ENCODE measurements around the gene NCS1. TPM values are rescaled to one million over a fixed set of nuclear protein-coding genes. Genes with fewer than 3 reads are reported as not detected.

NCS1 gene
- total and polyA plus RNA-seq, 5 donors, result 9.3 to 46.9 (median 18.1) TPM

- Histone ChIP-seq H3K27ac (ENCODE audit: low read length) (no peak overlapping the region), H3K4me1 (ENCODE audit: control insufficient read depth, insufficient read depth, low read length) (peaks cover 9% of the 10 kb centered on the region), H3K27me3 (ENCODE audit: control insufficient read depth, insufficient read depth) (no peaks in the 10 kb centered on the region), H3K4me3 (ENCODE audit: low read length) (no peak overlapping the region), H3K9me3 (ENCODE audit: control insufficient read depth, low read length) (no peaks in the 10 kb centered on the region)
- WGBS, result 31% methylated on average over 5 of the region's 5 CpGs
- DNase-seq (peak in 2 of 3 donors; percentile 70 to 75), ATAC-seq (no peak)
- intact Hi-C loops (cut with DNase I), result no loop called here
These were observed 24.4 kb downstream of the NCS1 start for GRCh38 chr9:130196643-130197042.

DNA sequence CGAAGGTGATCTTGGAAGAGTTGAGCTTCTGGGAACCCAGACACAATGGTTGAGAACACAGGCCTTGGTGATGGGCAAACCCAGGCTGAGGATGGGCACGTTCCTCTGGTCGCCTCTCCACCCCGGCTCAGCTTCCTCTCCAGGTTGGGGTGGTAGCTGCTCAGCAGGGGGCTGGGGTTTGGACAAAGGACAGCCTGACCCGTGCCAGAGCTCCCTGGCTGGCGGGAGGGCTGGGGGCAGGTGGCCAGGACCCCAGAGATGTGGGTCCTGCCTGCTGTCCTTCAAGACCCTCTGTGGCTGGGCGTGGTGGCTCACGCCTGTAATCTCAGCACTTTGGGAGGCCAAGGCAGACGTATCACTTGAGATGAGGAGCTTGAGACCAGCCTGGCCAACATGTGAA is 25.2 kb downstream of the NCS1 start:
- WGBS, result 94% methylated on average over 9 of the region's 9 CpGs
- no peak overlapping the region for H3K27ac ChIP-seq (ENCODE audit: low read length)
- intact Hi-C loops (cut with DNase I), result no loop called here

GRCh38 chr9:130197888-130198287 is 25.7 kb downstream of the NCS1 start:
- Histone ChIP-seq H3K9me3 (ENCODE audit: control insufficient read depth, low read length) (no peaks in the 10 kb centered on the region), H3K4me1 (ENCODE audit: control insufficient read depth, insufficient read depth, low read length) (peaks cover 9% of the 10 kb centered on the region), H3K27me3 (ENCODE audit: control insufficient read depth, insufficient read depth) (no peaks in the 10 kb centered on the region), H3K27ac (ENCODE audit: low read length) (no peak overlapping the region), H3K4me3 (ENCODE audit: low read length) (no peak overlapping the region)
- DNase-seq, result peak in 1 of 3 donors; percentile 41
- WGBS, result 75% methylated on average over 4 of the region's 4 CpGs
- ATAC-seq, result no peak
- intact Hi-C loops (cut with DNase I), result no loop called here

More for the DNA sequence above, 25.2 kb downstream of the NCS1 start:
- Histone ChIP-seq H3K4me1 (ENCODE audit: control insufficient read depth, insufficient read depth, low read length) (peaks cover 9% of the 10 kb centered on the region), H3K9me3 (ENCODE audit: control insufficient read depth, low read length) (no peaks in the 10 kb centered on the region), H3K4me3 (ENCODE audit: low read length) (no peak overlapping the region), H3K27me3 (ENCODE audit: control insufficient read depth, insufficient read depth) (no peaks in the 10 kb centered on the region)
- no peak for ATAC-seq
- peak in 1 of 3 donors; percentile 31 for DNase-seq

DNA sequence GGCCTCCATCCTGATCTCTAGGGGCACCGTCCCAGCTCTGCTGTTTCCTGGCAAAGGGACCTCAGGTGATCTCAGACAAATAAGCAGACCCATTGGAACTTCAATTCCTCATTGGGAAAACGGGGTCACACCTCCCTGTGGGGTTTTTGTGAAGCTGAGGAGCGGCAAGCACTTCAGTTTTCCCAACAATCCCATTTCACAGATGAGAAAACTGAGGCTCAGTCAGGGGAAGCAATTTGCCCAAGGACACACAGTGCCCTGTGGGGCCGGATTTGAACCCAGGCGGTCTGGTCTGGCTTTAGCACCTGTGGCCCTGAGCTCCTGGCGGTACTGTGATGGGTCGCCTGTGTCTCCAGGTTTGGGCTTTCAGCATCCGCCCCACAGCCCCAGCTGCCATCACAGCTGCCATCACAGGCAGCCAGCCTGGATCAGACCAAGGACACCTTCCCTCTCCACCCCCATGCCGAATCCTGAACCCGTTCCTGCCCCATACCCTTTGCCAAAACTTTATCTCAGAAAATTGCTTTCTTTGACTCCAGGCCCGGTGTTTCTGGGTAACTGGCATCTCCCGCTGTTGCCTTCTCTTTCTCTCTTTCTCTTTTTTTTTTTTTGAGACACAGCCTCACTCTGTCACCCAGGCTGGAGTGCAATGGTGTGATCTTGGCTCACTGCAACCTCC is 26.4 kb downstream of the NCS1 start:
- H3K4me3 ChIP-seq (ENCODE audit: low read length), result no peak overlapping the region
- 76% methylated on average over 12 of the region's 12 CpGs for WGBS
- no peak overlapping the region for H3K27ac ChIP-seq (ENCODE audit: low read length)
- no peaks in the 10 kb centered on the region for H3K27me3 ChIP-seq (ENCODE audit: control insufficient read depth, insufficient read depth)
- peaks cover 9% of the 10 kb centered on the region for H3K4me1 ChIP-seq (ENCODE audit: control insufficient read depth, insufficient read depth, low read length)
- no peaks in the 10 kb centered on the region for H3K9me3 ChIP-seq (ENCODE audit: control insufficient read depth, low read length)
- peak in 1 of 2 donors; percentile 47 for ATAC-seq
- intact Hi-C loops (cut with DNase I), result no loop called here
- DNase-seq, result peak in 1 of 3 donors; percentile 51

GRCh38 chr9:130199605-130200004 is 27.4 kb downstream of the NCS1 start:
- H3K9me3 ChIP-seq (ENCODE audit: control insufficient read depth, low read length), result no peaks in the 10 kb centered on the region
- intact Hi-C loops (cut with DNase I), result no loop called here
- peak in 1 of 2 donors; percentile 32 for ATAC-seq
- H3K27ac ChIP-seq (ENCODE audit: low read length), result peak overlapping the region; percentile 62
- H3K27me3 ChIP-seq (ENCODE audit: control insufficient read depth, insufficient read depth), result no peaks in the 10 kb centered on the region
- no peak overlapping the region for H3K4me3 ChIP-seq (ENCODE audit: low read length)
- peaks cover 9% of the 10 kb centered on the region for H3K4me1 ChIP-seq (ENCODE audit: control insufficient read depth, insufficient read depth, low read length)
- DNase-seq, result peak in 1 of 3 donors; percentile 55
- 58% methylated on average over 8 of the region's 8 CpGs for WGBS

GRCh38 chr9:130200038-130200849 is 28.0 kb downstream of the NCS1 start:
- Histone ChIP-seq H3K27me3 (ENCODE audit: control insufficient read depth, insufficient read depth) (no peaks in the 10 kb centered on the region), H3K9me3 (ENCODE audit: control insufficient read depth, low read length) (no peaks in the 10 kb centered on the region), H3K4me3 (ENCODE audit: low read length) (no peak overlapping the region), H3K4me1 (ENCODE audit: control insufficient read depth, insufficient read depth, low read length) (peaks cover 9% of the 10 kb centered on the region), H3K27ac (ENCODE audit: low read length) (no peak overlapping the region)
- WGBS, result 67% methylated on average over 17 of the region's 17 CpGs
- DNase-seq (peak in 1 of 3 donors; percentile 51), ATAC-seq (no peak)
- intact Hi-C loops (cut with DNase I), result no loop called here

DNA sequence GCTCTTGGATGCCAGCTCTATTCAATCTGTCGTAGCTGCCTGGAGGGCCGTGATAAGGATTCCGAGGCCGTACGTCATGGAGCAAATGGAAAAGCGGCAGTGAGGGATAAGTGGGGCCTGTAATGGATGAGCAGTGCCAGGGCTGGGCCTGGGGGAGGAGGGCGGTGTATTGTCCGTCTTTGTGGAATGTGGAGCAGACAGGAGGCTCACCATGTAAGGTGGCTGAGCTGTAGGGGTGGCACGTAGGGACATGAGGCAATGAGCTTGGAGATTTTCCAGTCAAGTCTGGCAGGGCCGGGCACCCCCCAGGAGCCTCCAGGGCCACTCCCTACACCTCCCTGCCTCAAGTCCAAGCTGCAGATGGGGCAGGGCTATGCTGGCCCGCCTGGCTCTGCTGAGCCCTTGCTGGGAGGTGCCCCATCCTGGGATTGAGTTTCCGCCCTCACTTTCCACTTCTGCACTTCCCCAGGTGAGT is 29.2 kb downstream of the NCS1 start:
- intact Hi-C loops (cut with DNase I), result no loop called here
- Histone ChIP-seq H3K4me3 (ENCODE audit: low read length) (no peak overlapping the region), H3K27me3 (ENCODE audit: control insufficient read depth, insufficient read depth) (no peaks in the 10 kb centered on the region), H3K27ac (ENCODE audit: low read length) (no peak overlapping the region), H3K9me3 (ENCODE audit: control insufficient read depth, low read length) (no peaks in the 10 kb centered on the region), H3K4me1 (ENCODE audit: control insufficient read depth, insufficient read depth, low read length) (peaks cover 8% of the 10 kb centered on the region)
- DNase-seq (peak in 1 of 3 donors; percentile 39), ATAC-seq (peak; percentile 6 to 72)
- 78% methylated on average over 12 of the region's 12 CpGs for WGBS

GRCh38 chr9:130201974-130202373 is 29.8 kb downstream of the NCS1 start:
- H3K27ac ChIP-seq (ENCODE audit: low read length), result no peak overlapping the region

GRCh38 chr9:130204341-130204740 is 32.1 kb downstream of the NCS1 start:
- Histone ChIP-seq H3K27me3 (ENCODE audit: control insufficient read depth, insufficient read depth) (no peaks in the 10 kb centered on the region), H3K4me1 (ENCODE audit: control insufficient read depth, insufficient read depth, low read length) (peaks cover 4% of the 10 kb centered on the region), H3K4me3 (ENCODE audit: low read length) (no peak overlapping the region), H3K9me3 (ENCODE audit: control insufficient read depth, low read length) (no peaks in the 10 kb centered on the region), H3K27ac (ENCODE audit: low read length) (no peak overlapping the region)
- DNase-seq (no peak), ATAC-seq (no peak)
- intact Hi-C loops (cut with DNase I), result no loop called here
- 98% methylated on average over 5 of the region's 5 CpGs for WGBS

More at GRCh38 chr9:130201974-130202373, 29.8 kb downstream of the NCS1 start:
- ATAC-seq (no peak), DNase-seq (peak in 2 of 3 donors; percentile 5 to 31)
- intact Hi-C loops (cut with DNase I), result no loop called here
- Histone ChIP-seq H3K27me3 (ENCODE audit: control insufficient read depth, insufficient read depth) (no peaks in the 10 kb centered on the region), H3K9me3 (ENCODE audit: control insufficient read depth, low read length) (no peaks in the 10 kb centered on the region), H3K4me3 (ENCODE audit: low read length) (no peak overlapping the region), H3K4me1 (ENCODE audit: control insufficient read depth, insufficient read depth, low read length) (peaks cover 8% of the 10 kb centered on the region)
- WGBS, result 88% methylated on average over 8 of the region's 8 CpGs

DNA sequence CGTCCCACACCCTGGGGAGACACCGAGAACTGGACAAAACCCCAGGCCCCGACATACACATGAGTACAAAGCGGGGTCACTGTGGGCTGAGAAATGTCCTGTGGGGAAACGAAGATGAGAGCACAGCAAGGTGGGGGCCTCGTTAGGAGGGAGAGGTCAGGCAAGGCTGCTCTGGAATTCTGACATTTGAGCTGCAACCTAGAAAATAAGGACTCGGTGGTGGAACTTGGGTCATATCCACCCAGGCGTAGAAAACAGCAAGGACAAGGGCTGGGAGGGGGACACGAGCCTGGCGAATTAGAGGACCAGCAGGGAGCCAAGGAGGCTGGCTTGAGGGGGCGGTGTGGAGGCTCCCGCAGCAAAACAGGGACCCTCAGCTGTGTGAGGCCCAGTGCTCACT is 32.8 kb downstream of the NCS1 start:
- 85% methylated on average over 12 of the region's 12 CpGs for WGBS
- ATAC-seq, result no peak
- H3K4me1 ChIP-seq (ENCODE audit: control insufficient read depth, insufficient read depth, low read length), result peaks cover under 1% of the 10 kb centered on the region
- DNase-seq, result peak in 2 of 3 donors; percentile 16 to 25
- H3K27ac ChIP-seq (ENCODE audit: low read length), result no peak overlapping the region
- intact Hi-C loops (cut with DNase I), result no loop called here
- H3K27me3 ChIP-seq (ENCODE audit: control insufficient read depth, insufficient read depth), result no peaks in the 10 kb centered on the region
- H3K4me3 ChIP-seq (ENCODE audit: low read length), result no peak overlapping the region
- H3K9me3 ChIP-seq (ENCODE audit: control insufficient read depth, low read length), result no peaks in the 10 kb centered on the region

DNA sequence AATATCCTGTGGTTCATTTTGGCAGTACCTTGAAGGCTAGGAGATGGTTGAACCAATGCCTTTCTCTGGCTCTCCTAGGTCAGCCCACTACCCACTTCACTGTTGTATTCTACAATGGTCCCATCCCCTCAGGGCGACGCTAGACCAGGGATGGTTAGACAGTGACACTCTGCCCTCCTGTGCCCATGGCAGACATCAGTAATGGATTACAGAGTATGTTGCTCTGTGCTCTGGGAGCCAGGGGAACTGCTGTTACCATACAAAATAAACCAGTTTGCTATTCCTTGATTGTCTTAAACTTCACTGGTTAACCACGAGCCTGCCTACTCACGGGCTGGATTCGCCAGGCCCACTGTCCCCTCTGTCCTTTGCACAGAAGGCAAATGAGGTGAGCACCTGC is 33.7 kb downstream of the NCS1 start:
- WGBS, result 93% methylated on average over 5 of the region's 5 CpGs
- no peak overlapping the region for H3K27ac ChIP-seq (ENCODE audit: low read length)
- ATAC-seq, result no peak
- H3K9me3 ChIP-seq (ENCODE audit: control insufficient read depth, low read length), result no peaks in the 10 kb centered on the region
- intact Hi-C loops (cut with DNase I), result no loop called here
- H3K4me3 ChIP-seq (ENCODE audit: low read length), result no peak overlapping the region
- DNase-seq, result no peak
- no peaks in the 10 kb centered on the region for H3K27me3 ChIP-seq (ENCODE audit: control insufficient read depth, insufficient read depth)
- H3K4me1 ChIP-seq (ENCODE audit: control insufficient read depth, insufficient read depth, low read length), result no peaks in the 10 kb centered on the region

Data from right cardiac atrium (tissue), 5 donors.